Colonic mucosa (tissue), 4 donors: ENCODE results near the gene HSH2D. TPM values are rescaled to one million over a fixed set of nuclear protein-coding genes. Genes with fewer than 3 reads are reported as not detected.

ENCODE experiments used
- DNase-seq: peaks from one replicate; pipeline ENCODE4 v3.0.0-alpha.2; 2020
- H3K27ac ChIP-seq: fragments of 200-600 bp; one replicate; pipeline ENCODE4 v1.8.0; 2021
- H3K27me3 ChIP-seq: fragments of 200-600 bp; one replicate; pipeline ENCODE4 v1.8.0; 2021
- H3K36me3 ChIP-seq: fragments of 200-600 bp; one replicate; pipeline ENCODE4 v1.8.0; 2021
- H3K4me1 ChIP-seq: fragments of 200-600 bp; one replicate; pipeline ENCODE4 v1.8.0; 2021; ENCODE audit warnings: mild to moderate bottlenecking
- H3K4me3 ChIP-seq: fragments of 200-600 bp; one replicate; pipeline ENCODE4 v1.8.0; 2021
- H3K9ac ChIP-seq, 2 donors: one replicate each; pipeline ENCODE4 v1.7.0; 2013; ENCODE audit warnings: control low read depth in 2 of 2, low read depth in 2 of 2, low read length in 2 of 2
- H3K9me3 ChIP-seq: fragments of 200-600 bp; one replicate; pipeline ENCODE4 v1.8.0; 2021
- CTCF ChIP-seq: fragments of 200-600 bp; IDR thresholded peaks from one replicate; pipeline ENCODE4 v1.8.0; 2022; ENCODE audit warnings: antibody characterized with exemption, mild to moderate bottlenecking
- intact Hi-C: fragments of 100-400 bp; cut with DNase I; formaldehyde crosslinking; loops from one replicate; pipeline ENCODE4 v1.14.1; 2022
- total RNA-seq, 2 donors: library from RNA; stranded (reverse); fragmentation: NEBNext Ultra II Directional in 1 of 2; extraction: Animal tissue kit (Norgen Biotek cat#: 25700) in 1 of 2; gene quantifications; one replicate each; pipeline ENCODE4 v1.2.1, GENCODE V29; 2021
- donor health status: healthy.
- donor health status: DM: no; HTN: no; CAD: no.
- donor health status: DM: no; HTN: no; CAD: no.

The HSH2D gene
- total RNA-seq, 2 donors from 2014 or later = 13.5 to 14.0 TPM

- Histone ChIP-seq H3K27me3 (no peaks in the 10 kb centered on the region), H3K9ac (no peak overlapping the region), H3K36me3 (no peaks in the 10 kb centered on the region), H3K9me3 (no peaks in the 10 kb centered on the region), H3K4me3 (no peak overlapping the region), H3K4me1 (no peaks in the 10 kb centered on the region), H3K27ac (no peak overlapping the region)
- DNase-seq = no peak
- TF ChIP-seq CTCF = no peak
- intact Hi-C loops = no loop called here
Observed at GRCh38 chr19:16142032-16142580, 1.4 kb upstream of the HSH2D start.

GRCh38 chr19:16144216-16144581 lies 714 bp downstream of the HSH2D start:
- Histone ChIP-seq H3K36me3 (no peaks in the 10 kb centered on the region), H3K9ac (peak overlapping the region; percentile 75 to 88), H3K27me3 (no peaks in the 10 kb centered on the region), H3K4me1 (no peaks in the 10 kb centered on the region), H3K9me3 (no peaks in the 10 kb centered on the region), H3K27ac (peak overlapping the region; percentile 81), H3K4me3 (peak overlapping the region; percentile 33)
- TF ChIP-seq CTCF = no peak
- intact Hi-C loops = no loop called here
- DNase-seq = no peak

- Histone ChIP-seq H3K4me3 (no peak overlapping the region), H3K9me3 (no peaks in the 10 kb centered on the region), H3K27ac (no peak overlapping the region), H3K36me3 (no peaks in the 10 kb centered on the region), H3K4me1 (no peaks in the 10 kb centered on the region), H3K27me3 (no peaks in the 10 kb centered on the region), H3K9ac (peak overlapping the region in 1 of 2 donors; percentile 40)
- DNase-seq = no peak
- no peak for TF ChIP-seq CTCF
- intact Hi-C loops = no loop called here
Observed at GRCh38 chr19:16146112-16146511, 2.6 kb downstream of the HSH2D start.

GRCh38 chr19:16148443-16149229 lies 5.2 kb downstream of the HSH2D start:
- no peaks in the 10 kb centered on the region for H3K27me3 ChIP-seq
- intact Hi-C loops = no loop called here
- H3K9me3 ChIP-seq = no peaks in the 10 kb centered on the region
- H3K4me1 ChIP-seq = no peaks in the 10 kb centered on the region
- H3K27ac ChIP-seq = peak overlapping the region; percentile 9
- H3K9ac ChIP-seq = no peak overlapping the region
- no peak for TF ChIP-seq CTCF
- DNase-seq = no peak
- H3K36me3 ChIP-seq = no peaks in the 10 kb centered on the region
- H3K4me3 ChIP-seq = no peak overlapping the region

DNA sequence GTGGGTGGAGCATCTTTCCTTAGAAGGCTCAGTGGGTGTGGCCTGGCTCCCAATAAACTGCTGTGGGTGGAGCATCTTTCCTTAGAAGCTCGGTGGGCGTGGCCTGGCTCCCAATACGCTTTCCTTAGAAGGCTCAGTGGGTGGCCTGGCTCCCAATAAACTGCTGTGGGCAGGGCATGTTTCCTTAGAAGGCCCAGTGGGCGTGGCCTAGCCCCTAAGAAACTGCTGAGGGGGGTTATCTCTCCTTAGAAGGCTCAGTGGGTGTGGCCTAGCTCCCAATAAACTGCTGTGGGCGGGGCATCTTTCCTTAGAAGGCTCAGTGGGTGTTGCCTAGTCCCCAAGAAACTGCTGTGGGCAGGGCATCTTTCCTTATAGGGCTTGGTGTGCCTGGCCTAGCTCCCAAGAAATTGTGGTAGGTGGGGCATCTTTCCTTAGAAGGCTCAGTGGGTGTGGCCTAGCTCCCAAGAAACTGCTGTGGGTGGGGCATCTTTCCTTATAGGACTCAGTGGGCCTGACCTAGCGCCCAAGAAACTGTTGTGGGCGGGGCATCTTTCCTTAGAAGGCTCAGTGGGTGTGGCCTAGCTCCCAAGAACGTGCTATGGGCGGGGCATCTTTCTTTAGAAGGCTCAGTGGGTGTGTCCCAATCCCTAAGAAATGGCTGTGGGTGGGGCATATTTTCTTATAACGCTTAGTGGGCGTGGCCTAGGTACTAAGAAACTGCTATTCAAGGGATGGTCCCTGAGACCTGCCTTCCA lies 10.3 kb downstream of the HSH2D start:
- no peak for DNase-seq
- no peaks in the 10 kb centered on the region for H3K9me3 ChIP-seq
- H3K36me3 ChIP-seq = no peaks in the 10 kb centered on the region
- no peak for TF ChIP-seq CTCF
- H3K27ac ChIP-seq = no peak overlapping the region
- no peak overlapping the region for H3K4me3 ChIP-seq
- no peaks in the 10 kb centered on the region for H3K4me1 ChIP-seq
- intact Hi-C loops = no loop called here
- no peaks in the 10 kb centered on the region for H3K27me3 ChIP-seq
- no peak overlapping the region for H3K9ac ChIP-seq
